Endothelial cell of umbilical vein (primary cell): ENCODE data around the gene ABCC4. TPM values are rescaled to one million over a fixed set of nuclear protein-coding genes. Genes with fewer than 3 reads are reported as not detected.

Experiments used
- BruUV-seq: library from RNA; stranded (reverse); fragments of 400-500 nt; replicated peaks from 2 replicates; lab custom pipeline; 2021; lab: Mats Ljungman, UMichigan
- CTCF ChIA-PET: fragments of 300-600, 350-600 bp; sonication (Branson Sonifier 250); formaldehyde crosslinking; loops from one replicate; lab custom pipeline; 2021; ENCODE audit warnings: antibody characterized with exemption, inconsistent platforms; lab: Charles Lee
- POLR2A ChIA-PET: fragments of 300-600, 350-600 bp; sonication (Branson Sonifier 250); formaldehyde crosslinking; loops from one replicate; lab custom pipeline; 2021; ENCODE audit warnings: antibody characterized with exemption, inconsistent platforms; lab: Charles Lee
- DNase-seq: peaks from one replicate; pipeline ENCODE4 v3.0.0-alpha.2; 2011; ENCODE audit warnings: low read depth, low spot score
- FAIRE-seq: peaks from 2 replicates; lab custom pipeline; 2011; peaks lifted over from hg19 to GRCh38; lab: Jason Lieb, UNC
- H2AFZ ChIP-seq: 2 replicates; pipeline ENCODE4 v1.6.0; 2012; ENCODE audit warnings: low read depth, low read length, control low read depth, inconsistent platforms
- H3K27ac ChIP-seq: 2 replicates; pipeline ENCODE4 v1.5.1; 2011; ENCODE audit warnings: low read depth, mild to moderate bottlenecking, control low read depth, low read length, moderate library complexity; ENCODE audit not compliant: insufficient read depth
- H3K27me3 ChIP-seq, 2 experiments: 2 replicates each; pipeline versions ENCODE4 v1.6.0 to v1.6.1; 2011; ENCODE audit warnings: low read length in 2 of 2, mixed read lengths in 1 of 2; ENCODE audit not compliant: control insufficient read depth in 2 of 2, insufficient read depth in 2 of 2
- H3K36me3 ChIP-seq, 2 experiments: 2 replicates in 1 of 2; 3 replicates in 1 of 2; pipeline ENCODE4 v1.5.1; 2011; ENCODE audit warnings: low read length in 2 of 2, mild to moderate bottlenecking in 1 of 2, moderate library complexity in 1 of 2; ENCODE audit not compliant: control insufficient read depth in 2 of 2, insufficient read depth in 2 of 2; ENCODE audit errors: extremely low read depth in 1 of 2
- H3K4me1 ChIP-seq: 3 replicates; pipeline ENCODE4 v1.5.1; 2011; ENCODE audit warnings: mild to moderate bottlenecking, low read length; ENCODE audit not compliant: control insufficient read depth, insufficient read depth; ENCODE audit errors: extremely low read depth
- H3K4me2 ChIP-seq: 2 replicates; pipeline ENCODE4 v1.6.1; 2011; ENCODE audit warnings: low read length, control low read depth, mixed read lengths; ENCODE audit not compliant: insufficient read depth
- H3K4me3 ChIP-seq, 3 experiments: fragments of 200-600 bp in 1 of 3; sonication (generic), shearing (Covaris generic) in 1 of 3; replicated peaks in 1 of 3; 2 replicates each; pipeline ENCODE4 v1.5.1; 2011 to 2016; ENCODE audit warnings: control low read depth in 3 of 3, low read length in 3 of 3, mild to moderate bottlenecking in 2 of 3, inconsistent platforms in 1 of 3, low read depth in 1 of 3, moderate library complexity in 1 of 3; ENCODE audit not compliant: insufficient read depth in 1 of 3
- H3K79me2 ChIP-seq: 2 replicates; pipeline ENCODE4 v1.6.0; 2012; ENCODE audit warnings: low read length, inconsistent platforms; ENCODE audit not compliant: control insufficient read depth, insufficient read depth
- H3K9ac ChIP-seq: replicated peaks from 2 replicates; pipeline ENCODE3; 2011; ENCODE audit warnings: low read length, control low read depth; ENCODE audit not compliant: insufficient read depth; ENCODE audit errors: extremely low read depth
- H3K9me1 ChIP-seq: replicated peaks from 3 replicates; pipeline ENCODE4 v1.6.0; 2011; ENCODE audit warnings: mild to moderate bottlenecking, low read length; ENCODE audit not compliant: control insufficient read depth, insufficient read depth; ENCODE audit errors: extremely low read depth
- H3K9me3 ChIP-seq: replicated peaks from 2 replicates; pipeline ENCODE4 v1.5.1; 2012; ENCODE audit warnings: low read length, inconsistent platforms; ENCODE audit not compliant: control insufficient read depth, insufficient read depth
- H4K20me1 ChIP-seq: replicated peaks from 2 replicates; pipeline ENCODE3; 2011; ENCODE audit warnings: mild to moderate bottlenecking, low read length; ENCODE audit not compliant: control insufficient read depth, insufficient read depth; ENCODE audit errors: extremely low read depth
- EZH2 ChIP-seq: IDR thresholded peaks from 2 replicates; pipeline ENCODE4 v1.6.1; 2012; ENCODE audit warnings: borderline replicate concordance, low read depth, mild to moderate bottlenecking, moderate library complexity, low read length, inconsistent platforms; ENCODE audit not compliant: severe bottlenecking
- FOS ChIP-seq: IDR thresholded peaks from 2 replicates; pipeline ENCODE4 v1.6.1; 2011; ENCODE audit warnings: mild to moderate bottlenecking, low read length, moderate library complexity, borderline replicate concordance; ENCODE audit not compliant: insufficient read depth
- GATA2 ChIP-seq: IDR thresholded peaks from 2 replicates; pipeline ENCODE4 v1.7.0; 2011; ENCODE audit warnings: low read depth, mild to moderate bottlenecking, moderate library complexity, mixed read lengths, low read length; ENCODE audit not compliant: insufficient read length, insufficient read depth
- JUN ChIP-seq: IDR thresholded peaks from 2 replicates; pipeline ENCODE4 v1.6.1; 2011; ENCODE audit warnings: borderline replicate concordance, low read depth; ENCODE audit not compliant: insufficient read length, insufficient read depth
- MYC ChIP-seq: IDR thresholded peaks from one replicate; pipeline ENCODE4 v1.6.1; 2011; ENCODE audit warnings: mild to moderate bottlenecking, low read depth, low read length
- POLR2A ChIP-seq: IDR thresholded peaks from 2 replicates; pipeline ENCODE4 v1.6.1; 2012; ENCODE audit warnings: low read depth, mild to moderate bottlenecking, control low read depth, low read length
- POLR2AphosphoS5 ChIP-seq: IDR thresholded peaks from 2 replicates; pipeline ENCODE4 v1.6.1; 2012; ENCODE audit warnings: low read depth, mild to moderate bottlenecking, control low read depth, low read length, moderate library complexity; ENCODE audit not compliant: insufficient read depth
- dilution Hi-C: fragments of 300-500 bp; cut with MboI; formaldehyde crosslinking; loops from one replicate; pipeline ENCODE4 v1.15.0; 2019; ENCODE audit warnings: low sequenced_read_pairs; ENCODE audit not compliant: extremely low pct_ligation_motif_present
- intact Hi-C: fragments of 100-400 bp; cut with micrococcal nuclease; formaldehyde crosslinking; loops from one replicate; pipeline ENCODE4 v1.10.0; 2022
- polyA plus RNA-seq, 4 experiments: library from polyadenylated mRNA; depleted of rRNA in 3 of 4; stranded (reverse) in 3 of 4; unstranded in 1 of 4; fragments of >200 nt; gene quantifications; 2 replicates each; pipeline versions ENCODE4 v1.2.1 to v1.2.3, GENCODE V29; 2011 to 2012; ENCODE audit warnings: missing spikeins in 1 of 4
- total RNA-seq: library from RNA; stranded (reverse); gene quantifications from 2 replicates; pipeline ENCODE4 v1.2.3, GENCODE V29; 2021
- TF ChIP-seq, protein P1 (sequence below), 2 donors: IDR thresholded peaks; 1 replicate in 1 of 2; 2 replicates in 1 of 2; pipeline ENCODE4 v1.5.1; 2011; ENCODE audit warnings: low read length in 2 of 2, mild to moderate bottlenecking in 2 of 2, moderate library complexity in 2 of 2, control low read depth in 1 of 2, inconsistent platforms in 1 of 2, low read depth in 1 of 2; ENCODE audit not compliant: insufficient read depth in 1 of 2; ENCODE audit errors: extremely low read depth in 1 of 2
- TF ChIP-seq, protein P2 (sequence below): IDR thresholded peaks from 2 replicates; pipeline ENCODE4 v1.6.1; 2011; ENCODE audit not compliant: insufficient read depth, insufficient read length

The ABCC4 gene
- total and polyA plus RNA-seq, 2 donors (not counting 3 experiments of a cell fraction or from before 2014, with no cell fraction given) = 9.2 to 15.9 TPM

DNA sequence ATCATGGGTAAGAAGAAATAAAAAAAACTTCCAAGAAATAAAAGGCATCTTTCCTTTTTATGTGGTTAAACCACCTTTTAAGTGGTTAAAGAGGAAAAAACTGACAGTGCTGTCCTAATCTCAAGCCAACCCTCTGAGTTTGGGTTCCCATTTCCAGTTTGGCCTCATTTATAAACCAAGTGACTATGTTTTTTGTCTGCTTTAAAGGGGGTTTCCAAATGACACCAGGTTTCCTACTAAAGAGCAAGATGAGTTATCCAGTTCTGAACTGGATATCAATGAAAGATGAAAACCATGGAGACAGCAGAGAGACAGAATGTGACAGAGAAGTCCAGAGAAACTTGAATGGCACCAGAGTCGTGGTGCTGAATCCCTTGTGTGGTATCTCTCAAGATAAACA lies 251.5 kb downstream of the ABCC4 start:
- dilution Hi-C loops = no loop called here
- BruUV-seq = no TSS peak
- Histone ChIP-seq H3K36me3 (no peaks in the 10 kb centered on the region), H3K4me3 (no peak overlapping the region), H3K79me2 (no peaks in the 10 kb centered on the region), H2AFZ (no peak overlapping the region), H4K20me1 (no peaks in the 10 kb centered on the region), H3K27me3 (no peaks in the 10 kb centered on the region), H3K4me1 (no peaks in the 10 kb centered on the region), H3K9me1 (no peaks in the 10 kb centered on the region), H3K4me2 (no peak overlapping the region), H3K9ac (no peak overlapping the region), H3K9me3 (no peaks in the 10 kb centered on the region), H3K27ac (no peak overlapping the region)
- ChIA-PET POLR2A (no interaction called here), CTCF (no interaction called here)
- TF ChIP-seq POLR2AphosphoS5 (no peak), MYC (no peak), POLR2A (no peak), JUN (no peak), FOS (no peak), GATA2 (no peak), EZH2 (no peak)
- TF ChIP-seq, protein P1, sequence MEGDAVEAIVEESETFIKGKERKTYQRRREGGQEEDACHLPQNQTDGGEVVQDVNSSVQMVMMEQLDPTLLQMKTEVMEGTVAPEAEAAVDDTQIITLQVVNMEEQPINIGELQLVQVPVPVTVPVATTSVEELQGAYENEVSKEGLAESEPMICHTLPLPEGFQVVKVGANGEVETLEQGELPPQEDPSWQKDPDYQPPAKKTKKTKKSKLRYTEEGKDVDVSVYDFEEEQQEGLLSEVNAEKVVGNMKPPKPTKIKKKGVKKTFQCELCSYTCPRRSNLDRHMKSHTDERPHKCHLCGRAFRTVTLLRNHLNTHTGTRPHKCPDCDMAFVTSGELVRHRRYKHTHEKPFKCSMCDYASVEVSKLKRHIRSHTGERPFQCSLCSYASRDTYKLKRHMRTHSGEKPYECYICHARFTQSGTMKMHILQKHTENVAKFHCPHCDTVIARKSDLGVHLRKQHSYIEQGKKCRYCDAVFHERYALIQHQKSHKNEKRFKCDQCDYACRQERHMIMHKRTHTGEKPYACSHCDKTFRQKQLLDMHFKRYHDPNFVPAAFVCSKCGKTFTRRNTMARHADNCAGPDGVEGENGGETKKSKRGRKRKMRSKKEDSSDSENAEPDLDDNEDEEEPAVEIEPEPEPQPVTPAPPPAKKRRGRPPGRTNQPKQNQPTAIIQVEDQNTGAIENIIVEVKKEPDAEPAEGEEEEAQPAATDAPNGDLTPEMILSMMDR (IDR thresholded peaks at IDR 0.05; ENCODE audit: extremely low read depth in 1 of 2, insufficient read depth in 1 of 2, low read depth in 1 of 2, low read length in 2 of 2) = no peak
- TF ChIP-seq, protein P2, sequence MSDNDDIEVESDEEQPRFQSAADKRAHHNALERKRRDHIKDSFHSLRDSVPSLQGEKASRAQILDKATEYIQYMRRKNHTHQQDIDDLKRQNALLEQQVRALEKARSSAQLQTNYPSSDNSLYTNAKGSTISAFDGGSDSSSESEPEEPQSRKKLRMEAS = no peak
- intact Hi-C loops = no loop called here
- DNase-seq = no peak
- no peak for FAIRE-seq
